ENCODE data around the gene GRM7.

The GRM7 gene

DNA sequence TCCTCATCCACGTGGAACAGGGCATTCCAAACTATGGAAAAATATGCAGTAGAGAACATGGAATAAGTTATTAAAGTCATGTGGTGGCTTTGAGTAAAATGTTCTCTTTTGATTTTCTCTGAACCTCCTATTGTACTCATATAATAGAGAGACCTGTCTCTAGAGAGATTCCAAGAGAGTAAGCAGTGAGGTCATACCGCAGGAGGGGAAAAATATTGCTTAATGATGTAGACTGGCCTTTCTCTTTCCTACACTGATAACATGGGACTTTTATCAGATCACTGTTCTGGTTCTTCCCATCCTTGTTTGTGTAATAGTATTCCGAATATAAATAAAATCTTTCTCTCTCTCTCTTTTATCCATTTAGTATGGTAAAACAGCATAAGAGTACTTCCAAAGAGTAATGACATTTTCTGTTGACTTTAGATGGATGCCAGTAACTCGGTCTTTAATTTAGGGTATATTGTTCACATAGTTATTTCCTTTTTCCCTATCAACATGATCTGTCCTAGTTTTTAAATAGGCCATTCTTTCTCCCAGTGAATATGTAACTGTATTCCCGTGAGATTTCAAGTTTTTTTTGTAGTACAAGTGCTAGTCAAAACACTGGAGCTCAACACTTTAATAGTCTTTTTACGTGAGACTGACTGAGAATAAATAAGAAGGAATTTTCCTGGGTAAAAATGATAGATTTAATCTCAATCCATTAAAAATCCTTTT, 826.7 kb downstream of the GRM7 start:
- TF ChIP-seq SIN3A (IDR thresholded peaks at IDR 0.05; ENCODE audit: borderline replicate concordance, insufficient read depth, low read length) (no peak), TAF1 (IDR thresholded peaks at IDR 0.05; ENCODE audit: borderline replicate concordance, insufficient read depth, low read length) (no peak), FOXP2 (optimal IDR thresholded peaks at IDR 0.05; ENCODE audit: borderline replicate concordance, extremely low read depth, extremely low read length, insufficient read depth) (no peak), POLR2AphosphoS5 (IDR thresholded peaks at IDR 0.05; ENCODE audit: low read depth, low read length) (no peak)
- TF ChIP-seq, protein P1, sequence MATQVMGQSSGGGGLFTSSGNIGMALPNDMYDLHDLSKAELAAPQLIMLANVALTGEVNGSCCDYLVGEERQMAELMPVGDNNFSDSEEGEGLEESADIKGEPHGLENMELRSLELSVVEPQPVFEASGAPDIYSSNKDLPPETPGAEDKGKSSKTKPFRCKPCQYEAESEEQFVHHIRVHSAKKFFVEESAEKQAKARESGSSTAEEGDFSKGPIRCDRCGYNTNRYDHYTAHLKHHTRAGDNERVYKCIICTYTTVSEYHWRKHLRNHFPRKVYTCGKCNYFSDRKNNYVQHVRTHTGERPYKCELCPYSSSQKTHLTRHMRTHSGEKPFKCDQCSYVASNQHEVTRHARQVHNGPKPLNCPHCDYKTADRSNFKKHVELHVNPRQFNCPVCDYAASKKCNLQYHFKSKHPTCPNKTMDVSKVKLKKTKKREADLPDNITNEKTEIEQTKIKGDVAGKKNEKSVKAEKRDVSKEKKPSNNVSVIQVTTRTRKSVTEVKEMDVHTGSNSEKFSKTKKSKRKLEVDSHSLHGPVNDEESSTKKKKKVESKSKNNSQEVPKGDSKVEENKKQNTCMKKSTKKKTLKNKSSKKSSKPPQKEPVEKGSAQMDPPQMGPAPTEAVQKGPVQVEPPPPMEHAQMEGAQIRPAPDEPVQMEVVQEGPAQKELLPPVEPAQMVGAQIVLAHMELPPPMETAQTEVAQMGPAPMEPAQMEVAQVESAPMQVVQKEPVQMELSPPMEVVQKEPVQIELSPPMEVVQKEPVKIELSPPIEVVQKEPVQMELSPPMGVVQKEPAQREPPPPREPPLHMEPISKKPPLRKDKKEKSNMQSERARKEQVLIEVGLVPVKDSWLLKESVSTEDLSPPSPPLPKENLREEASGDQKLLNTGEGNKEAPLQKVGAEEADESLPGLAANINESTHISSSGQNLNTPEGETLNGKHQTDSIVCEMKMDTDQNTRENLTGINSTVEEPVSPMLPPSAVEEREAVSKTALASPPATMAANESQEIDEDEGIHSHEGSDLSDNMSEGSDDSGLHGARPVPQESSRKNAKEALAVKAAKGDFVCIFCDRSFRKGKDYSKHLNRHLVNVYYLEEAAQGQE (IDR thresholded peaks at IDR 0.05; ENCODE audit: insufficient read depth in 1 of 2, low read depth in 2 of 2, low read length in 2 of 2) = no peak

DNA sequence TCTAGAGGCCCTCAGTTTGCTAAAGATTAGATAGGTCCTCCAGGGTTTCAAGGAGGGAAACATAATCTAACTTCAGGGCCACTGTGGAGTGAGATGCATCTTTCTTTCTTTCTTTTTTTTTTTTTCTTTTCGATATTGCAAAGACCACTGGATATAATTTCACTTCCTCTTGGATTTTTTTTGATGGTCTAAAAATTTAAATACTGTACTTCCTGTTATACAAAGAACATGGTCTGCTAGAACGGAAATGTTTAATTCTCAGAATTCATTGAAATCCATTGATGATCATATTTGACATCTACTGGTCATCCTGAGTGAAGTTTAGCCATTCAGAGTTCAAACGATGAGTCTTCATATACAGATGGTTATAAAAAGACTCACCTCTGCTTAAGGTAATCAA, 832.0 kb downstream of the GRM7 start:
- TF ChIP-seq FOXP2 (optimal IDR thresholded peaks at IDR 0.05; ENCODE audit: borderline replicate concordance, extremely low read depth, extremely low read length, insufficient read depth) (no peak), POLR2AphosphoS5 (IDR thresholded peaks at IDR 0.05; ENCODE audit: low read depth, low read length) (no peak), SIN3A (IDR thresholded peaks at IDR 0.05; ENCODE audit: borderline replicate concordance, insufficient read depth, low read length) (no peak), TAF1 (IDR thresholded peaks at IDR 0.05; ENCODE audit: borderline replicate concordance, insufficient read depth, low read length) (no peak)
- TF ChIP-seq, protein P1 (IDR thresholded peaks at IDR 0.05; ENCODE audit: insufficient read depth in 1 of 2, low read depth in 2 of 2, low read length in 2 of 2) = no peak

DNA sequence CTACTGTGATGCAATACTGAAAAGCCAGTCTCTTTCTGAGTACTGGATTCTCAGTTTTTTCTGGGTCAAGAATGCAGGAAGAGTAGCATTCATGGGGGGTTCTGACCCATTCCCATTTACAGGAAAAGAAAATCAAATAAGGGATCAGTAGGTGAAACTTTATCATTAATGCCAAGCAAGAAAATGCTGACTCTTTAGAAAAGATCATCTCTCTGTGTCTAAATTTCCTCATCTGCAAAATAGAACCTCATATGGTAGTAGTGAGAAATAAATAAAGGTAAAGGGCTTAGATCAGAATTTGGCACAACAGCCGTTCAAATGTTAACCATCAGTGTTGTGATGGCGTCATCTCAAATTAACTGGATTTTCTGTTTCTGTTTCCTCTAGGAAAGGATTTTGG, 833.1 kb downstream of the GRM7 start:
- TF ChIP-seq, protein P1 (IDR thresholded peaks at IDR 0.05; ENCODE audit: insufficient read depth in 1 of 2, low read depth in 2 of 2, low read length in 2 of 2) = no peak
- TF ChIP-seq TAF1 (IDR thresholded peaks at IDR 0.05; ENCODE audit: borderline replicate concordance, insufficient read depth, low read length) = no peak
- no peak for TF ChIP-seq SIN3A (IDR thresholded peaks at IDR 0.05; ENCODE audit: borderline replicate concordance, insufficient read depth, low read length)
- no peak for TF ChIP-seq POLR2AphosphoS5 (IDR thresholded peaks at IDR 0.05; ENCODE audit: low read depth, low read length)
- TF ChIP-seq FOXP2 (optimal IDR thresholded peaks at IDR 0.05; ENCODE audit: borderline replicate concordance, extremely low read depth, extremely low read length, insufficient read depth) = no peak

DNA sequence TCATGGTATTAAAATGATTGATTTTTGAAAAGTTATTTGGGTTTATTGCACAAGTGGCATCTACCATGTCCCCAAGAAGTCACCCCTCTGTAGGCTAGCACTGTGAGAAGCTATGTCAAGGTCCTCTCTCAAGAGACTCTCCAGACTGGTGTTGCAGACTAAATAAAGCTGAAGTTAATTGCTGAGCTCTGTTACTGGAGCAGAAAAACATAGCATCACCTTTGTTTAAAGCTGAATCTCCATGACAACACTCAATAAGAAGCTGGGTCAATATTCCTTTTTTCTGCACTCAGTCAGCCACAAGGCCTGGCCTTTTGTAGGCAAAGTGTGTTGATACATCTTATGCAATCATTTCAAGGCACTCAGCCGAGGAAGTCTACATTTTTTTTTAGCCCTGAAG, 834.1 kb downstream of the GRM7 start:
- TF ChIP-seq FOXP2 (optimal IDR thresholded peaks at IDR 0.05; ENCODE audit: borderline replicate concordance, extremely low read depth, extremely low read length, insufficient read depth) (no peak), TAF1 (IDR thresholded peaks at IDR 0.05; ENCODE audit: borderline replicate concordance, insufficient read depth, low read length) (no peak), SIN3A (IDR thresholded peaks at IDR 0.05; ENCODE audit: borderline replicate concordance, insufficient read depth, low read length) (no peak), POLR2AphosphoS5 (IDR thresholded peaks at IDR 0.05; ENCODE audit: low read depth, low read length) (no peak)
- TF ChIP-seq, protein P1 (IDR thresholded peaks at IDR 0.05; ENCODE audit: insufficient read depth in 1 of 2, low read depth in 2 of 2, low read length in 2 of 2) = no peak

All from PFSK-1 (cell line).